ENCODE results near the gene PRLHR. TPM values are rescaled to one million over a fixed set of nuclear protein-coding genes. Genes with fewer than 3 reads are reported as not detected.
"Not testable (repeated sequence)": the region's sequence is repeated elsewhere in the genome, so short reads cannot be mapped to it uniquely, and the experiment has no call there.

PRLHR gene
- total RNA-seq, 1 experiment from 2014 or later, result not detected

- no peak for TF ChIP-seq NR2C2 (CRISPR knock-in tag; IDR thresholded peaks at IDR 0.05)
- TF ChIP-seq ATF1 (CRISPR knock-in tag; IDR thresholded peaks at IDR 0.05), result no peak
- no peak for TF ChIP-seq PREB (CRISPR knock-in tag; IDR thresholded peaks at IDR 0.05; ENCODE audit: borderline replicate concordance)
- TF ChIP-seq FOXP4 (CRISPR knock-in tag; IDR thresholded peaks at IDR 0.05), result no peak
- TF ChIP-seq ZNF512 (CRISPR knock-in tag; IDR thresholded peaks at IDR 0.05; ENCODE audit: borderline replicate concordance), result no peak
- TF ChIP-seq EMX1 (CRISPR knock-in tag; IDR thresholded peaks at IDR 0.05), result no peak
Measured at GRCh38 chr10:118624747-118625146, 29.3 kb upstream of the PRLHR start (continued).

- TF ChIP-seq ESRRA (CRISPR knock-in tag; IDR thresholded peaks at IDR 0.05; ENCODE audit: borderline replicate concordance) (no peak), GABPB1 (CRISPR knock-in tag; IDR thresholded peaks at IDR 0.05) (no peak), EMX1 (CRISPR knock-in tag; IDR thresholded peaks at IDR 0.05) (no peak), TEAD1 (CRISPR knock-in tag; IDR thresholded peaks at IDR 0.05) (no peak), ZNF281 (CRISPR knock-in tag; IDR thresholded peaks at IDR 0.05) (no peak), HMGXB4 (CRISPR knock-in tag; IDR thresholded peaks at IDR 0.05) (no peak), ZNF219 (CRISPR knock-in tag; IDR thresholded peaks at IDR 0.05; ENCODE audit: borderline replicate concordance) (no peak), SP1 (CRISPR knock-in tag; conservative IDR thresholded peaks at IDR 0.05) (no peak), ZNF423 (CRISPR knock-in tag; IDR thresholded peaks at IDR 0.05) (no peak), ZMAT4 (CRISPR knock-in tag; IDR thresholded peaks at IDR 0.05) (no peak), MYBL2 (CRISPR knock-in tag; IDR thresholded peaks at IDR 0.05) (no peak), GRHL2 (CRISPR knock-in tag; IDR thresholded peaks at IDR 0.05; ENCODE audit: insufficient replicate concordance, severe bottlenecking) (no peak), NR2C2 (CRISPR knock-in tag; IDR thresholded peaks at IDR 0.05) (no peak), ZNF671 (CRISPR knock-in tag; IDR thresholded peaks at IDR 0.05) (no peak), ZNF263 (CRISPR knock-in tag; IDR thresholded peaks at IDR 0.05; ENCODE audit: low read depth) (no peak), ZNF121 (CRISPR knock-in tag; IDR thresholded peaks at IDR 0.05) (no peak)
- Mint-ChIP-seq H3K27me3 (ENCODE audit: low read depth) (peaks cover 5% of the 10 kb centered on the region), H3K9me3 (peaks cover 3% of the 10 kb centered on the region; the same call in 1 of the 2 replicates), H3K27ac (no peak overlapping the region), H3K4me1 (peaks cover 20% of the 10 kb centered on the region), H3K4me3 (no peak overlapping the region), H3K36me3 (no peaks in the 10 kb centered on the region)
- CTCF ChIA-PET, result interaction anchor here (1.0 to 1.2 kb wide), 3 partner anchors 9 to 100 kb away, joined by 3 to 8 read pairs (median 3); no protein-coding TSS in a partner anchor
- DNase-seq (ENCODE audit: low spot score), result no peak
- ATAC-seq, result no peak
- POLR2A ChIA-PET, result no interaction called here
Measured at GRCh38 chr10:118621304-118621942, 26.0 kb upstream of the PRLHR start.

- peaks cover 15% of the 10 kb centered on the region for H3K9me3 Mint-ChIP-seq
- POLR2A ChIA-PET; DNase-seq (ENCODE audit: low spot score); H3K27me3 Mint-ChIP-seq (ENCODE audit: low read depth); H3K27ac Mint-ChIP-seq; H3K4me3 Mint-ChIP-seq; H3K36me3 Mint-ChIP-seq; H3K4me1 Mint-ChIP-seq; ATAC-seq: not testable (repeated sequence)
- CTCF ChIA-PET, result interaction anchor here (1.4 to 2.2 kb wide), 2 partner anchors 12 to 20 kb away, joined by 5 to 8 read pairs; no protein-coding TSS in a partner anchor
Measured at GRCh38 chr10:118613863-118614262, 18.4 kb upstream of the PRLHR start.
